ENCODE results near the gene CHSY3.

Gene CHSY3

DNA sequence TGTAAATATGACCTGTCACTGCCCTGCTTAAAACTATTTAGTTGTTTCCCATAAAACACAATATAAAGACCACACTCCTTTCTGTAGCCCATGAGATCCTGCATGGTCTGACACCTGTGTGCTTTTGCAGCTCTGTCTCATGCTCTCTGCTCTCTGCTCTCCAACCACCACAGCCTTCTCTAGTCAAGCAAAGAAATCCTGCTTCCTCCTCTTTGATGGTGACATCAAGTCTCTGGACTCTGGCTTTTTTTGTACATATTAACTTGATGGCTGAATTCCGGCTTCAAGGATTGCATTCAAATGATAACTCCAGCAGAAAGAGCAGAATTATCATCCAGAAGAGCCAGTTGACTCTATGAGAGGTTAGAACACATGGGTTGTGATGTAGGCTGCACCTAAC is 58.2 kb downstream of the CHSY3 start:
- no peak for TF ChIP-seq CTCF (IDR thresholded peaks at IDR 0.05; ENCODE audit: control extremely low read depth, extremely low read depth, low read depth, missing control alignments)
- ChIA-PET CTCF (interaction anchor here (0.8 to 1.4 kb wide), 2 partner anchors 9 to 11 kb away, joined by 3 read pairs; no protein-coding TSS in a partner anchor), POLR2A (no interaction called here)
- no peak for DNase-seq (ENCODE audit: extremely low spot score)

GRCh38 chr5:129963359-129963758 is 59.1 kb downstream of the CHSY3 start:
- CTCF ChIA-PET = interaction anchor here (0.8 to 1.4 kb wide), 2 partner anchors 8 to 10 kb away, joined by 3 read pairs; no protein-coding TSS in a partner anchor
- DNase-seq (ENCODE audit: extremely low spot score) = no peak
- TF ChIP-seq CTCF (IDR thresholded peaks at IDR 0.05; ENCODE audit: control extremely low read depth, extremely low read depth, low read depth, missing control alignments) = no peak
- POLR2A ChIA-PET = no interaction called here

DNA sequence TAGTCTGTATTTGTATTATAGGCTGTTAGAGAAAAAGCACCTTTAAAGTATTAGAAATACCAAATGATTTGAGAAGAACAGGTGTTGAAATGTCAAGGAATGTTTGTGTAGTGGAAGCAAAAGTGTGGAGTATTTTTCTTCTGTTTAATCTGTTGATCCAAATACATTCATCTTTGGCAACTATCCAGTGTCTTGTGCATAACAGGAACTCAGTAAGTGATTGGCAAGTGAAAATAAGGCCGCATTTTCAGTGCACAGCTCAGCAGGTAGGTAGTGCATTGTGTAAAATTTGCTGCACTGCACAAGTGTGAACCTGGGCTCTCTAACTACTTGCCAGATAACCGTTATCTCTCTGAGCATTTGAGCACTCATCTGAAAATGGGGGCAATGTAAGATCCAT is 61.8 kb downstream of the CHSY3 start:
- CTCF ChIA-PET = interaction anchor here (1.2 kb wide), 1 partner anchor 12 kb away, joined by 4 read pairs; no protein-coding TSS in a partner anchor
- POLR2A ChIA-PET = no interaction called here
- no peak for DNase-seq (ENCODE audit: extremely low spot score)
- no peak for TF ChIP-seq CTCF (IDR thresholded peaks at IDR 0.05; ENCODE audit: control extremely low read depth, extremely low read depth, low read depth, missing control alignments)

- CTCF ChIA-PET = interaction anchor here (0.7 to 1.8 kb wide), 2 partner anchors 9 to 16 kb away, joined by 3 to 4 read pairs; no protein-coding TSS in a partner anchor
- TF ChIP-seq CTCF (IDR thresholded peaks at IDR 0.05; ENCODE audit: control extremely low read depth, extremely low read depth, low read depth, missing control alignments) = no peak
- POLR2A ChIA-PET = no interaction called here
- DNase-seq (ENCODE audit: extremely low spot score) = no peak
These were observed 67.4 kb downstream of the CHSY3 start for GRCh38 chr5:129971714-129972113.

- POLR2A ChIA-PET = no interaction called here
These were observed 68.3 kb downstream of the CHSY3 start for GRCh38 chr5:129972465-129973141.

More at GRCh38 chr5:129972465-129973141, 68.3 kb downstream of the CHSY3 start:
- no peak for TF ChIP-seq CTCF (IDR thresholded peaks at IDR 0.05; ENCODE audit: control extremely low read depth, extremely low read depth, low read depth, missing control alignments)
- CTCF ChIA-PET = interaction anchor here (1.8 kb wide), 1 partner anchor 16 kb away, joined by 4 read pairs; no protein-coding TSS in a partner anchor
- no peak for DNase-seq (ENCODE audit: extremely low spot score)
